Cardiac muscle cell (in vitro differentiated cells and primary cell): Measurements from ENCODE around the gene PPEF2. TPM values are rescaled to one million over a fixed set of nuclear protein-coding genes. Genes with fewer than 3 reads are reported as not detected.

Experiments used
- DNase-seq, 2 donors: peaks; one replicate each; pipeline versions ENCODE4 v3.0.0 to v3.0.0-alpha.2; 2010 to 2017; ENCODE audit warnings: low read depth in 1 of 2, low spot score in 1 of 2
- H3K27ac ChIP-seq: fragments of 200-600 bp; sonication (generic); 2 replicates; pipeline ENCODE4 v1.5.1; 2016
- H3K27me3 ChIP-seq: fragments of 200-600 bp; sonication (generic); 2 replicates; pipeline ENCODE4 v1.6.0; 2016; ENCODE audit warnings: control low read depth
- H3K36me3 ChIP-seq: fragments of 200-600 bp; sonication (generic); 2 replicates; pipeline ENCODE4 v1.5.1; 2016; ENCODE audit warnings: control low read depth
- H3K4me1 ChIP-seq: fragments of 200-600 bp; sonication (generic); 2 replicates; pipeline ENCODE4 v1.8.1; 2017; ENCODE audit warnings: low read depth, mild to moderate bottlenecking, mixed run types
- H3K4me3 ChIP-seq: fragments of 200-600 bp; sonication (generic); 2 replicates; pipeline ENCODE4 v1.5.1; 2016; ENCODE audit warnings: mild to moderate bottlenecking
- H3K9me3 ChIP-seq: fragments of 200-600 bp; sonication (generic); 2 replicates; pipeline ENCODE4 v1.5.1; 2017; ENCODE audit warnings: low read depth, mild to moderate bottlenecking, control low read depth
- polyA plus RNA-seq: library from polyadenylated mRNA; unstranded; fragments of >200 nt; fragmentation: Nextera tagmentation; extraction: Ambion mirVana; gene quantifications from 2 replicates; pipeline ENCODE4 v1.2.1, GENCODE V29; 2016
- total RNA-seq: library from RNA; depleted of rRNA; stranded (reverse); fragments of >200 nt; gene quantifications from 2 replicates; pipeline ENCODE4 v1.2.3, GENCODE V29; 2016
- TF ChIP-seq, protein P1 (sequence below): IDR thresholded peaks from 2 replicates; pipeline ENCODE4 v1.5.1; 2012; ENCODE audit warnings: low read depth, mild to moderate bottlenecking, low read length

Gene PPEF2
- total and polyA plus RNA-seq, 2 experiments from 2014 or later = not detected

DNA sequence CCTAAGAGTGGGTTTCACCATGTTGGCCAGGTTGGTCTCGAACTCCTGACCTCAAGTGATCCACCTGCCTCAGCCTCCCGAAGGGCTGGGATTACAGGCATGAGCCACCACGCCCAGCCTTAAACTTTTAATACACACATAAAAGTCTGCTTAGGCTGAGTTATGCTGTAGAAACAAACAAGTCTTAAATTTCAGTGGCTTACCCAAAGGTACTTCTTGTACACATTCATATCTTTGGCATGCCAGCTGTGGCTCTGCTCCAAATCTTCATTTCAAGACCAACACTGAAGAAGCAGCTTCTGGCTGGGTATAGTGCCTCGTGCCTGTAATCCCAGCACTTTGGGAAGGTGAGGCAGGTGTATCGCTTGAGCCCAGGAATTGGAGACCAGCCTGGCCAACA is 80.3 kb downstream of the PPEF2 start:
- DNase-seq = peak in 1 of 2 donors; percentile 34

DNA sequence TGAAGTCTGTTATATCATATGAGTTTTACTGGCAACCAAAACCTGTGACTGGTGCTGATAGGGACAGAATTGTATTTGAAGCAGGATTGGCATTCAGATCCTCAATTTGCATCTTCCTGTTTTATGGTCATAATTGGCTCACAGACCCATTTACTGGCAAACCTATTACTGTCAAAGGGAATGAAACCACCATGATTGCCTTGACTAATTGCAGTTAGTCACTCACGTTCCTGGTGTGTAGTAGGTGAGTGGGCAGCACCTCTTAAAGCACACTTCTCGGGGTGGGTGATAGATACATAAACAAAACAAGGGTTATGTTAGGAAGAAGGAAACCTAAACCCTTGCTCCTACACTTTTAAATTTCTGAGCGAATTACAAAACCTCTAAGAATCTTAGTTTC is 81.0 kb downstream of the PPEF2 start:
- no peaks in the 10 kb centered on the region for H3K36me3 ChIP-seq
- H3K27ac ChIP-seq = no peak overlapping the region
- DNase-seq = no peak
- no peak overlapping the region for H3K4me3 ChIP-seq
- no peaks in the 10 kb centered on the region for H3K9me3 ChIP-seq
- no peaks in the 10 kb centered on the region for H3K27me3 ChIP-seq
- no peaks in the 10 kb centered on the region for H3K4me1 ChIP-seq
- TF ChIP-seq, protein P1, sequence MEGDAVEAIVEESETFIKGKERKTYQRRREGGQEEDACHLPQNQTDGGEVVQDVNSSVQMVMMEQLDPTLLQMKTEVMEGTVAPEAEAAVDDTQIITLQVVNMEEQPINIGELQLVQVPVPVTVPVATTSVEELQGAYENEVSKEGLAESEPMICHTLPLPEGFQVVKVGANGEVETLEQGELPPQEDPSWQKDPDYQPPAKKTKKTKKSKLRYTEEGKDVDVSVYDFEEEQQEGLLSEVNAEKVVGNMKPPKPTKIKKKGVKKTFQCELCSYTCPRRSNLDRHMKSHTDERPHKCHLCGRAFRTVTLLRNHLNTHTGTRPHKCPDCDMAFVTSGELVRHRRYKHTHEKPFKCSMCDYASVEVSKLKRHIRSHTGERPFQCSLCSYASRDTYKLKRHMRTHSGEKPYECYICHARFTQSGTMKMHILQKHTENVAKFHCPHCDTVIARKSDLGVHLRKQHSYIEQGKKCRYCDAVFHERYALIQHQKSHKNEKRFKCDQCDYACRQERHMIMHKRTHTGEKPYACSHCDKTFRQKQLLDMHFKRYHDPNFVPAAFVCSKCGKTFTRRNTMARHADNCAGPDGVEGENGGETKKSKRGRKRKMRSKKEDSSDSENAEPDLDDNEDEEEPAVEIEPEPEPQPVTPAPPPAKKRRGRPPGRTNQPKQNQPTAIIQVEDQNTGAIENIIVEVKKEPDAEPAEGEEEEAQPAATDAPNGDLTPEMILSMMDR = no peak

More for the DNA sequence above, 80.3 kb downstream of the PPEF2 start:
- Histone ChIP-seq H3K36me3 (no peaks in the 10 kb centered on the region), H3K4me3 (no peak overlapping the region), H3K27ac (no peak overlapping the region), H3K9me3 (no peaks in the 10 kb centered on the region), H3K27me3 (no peaks in the 10 kb centered on the region), H3K4me1 (no peaks in the 10 kb centered on the region)
- TF ChIP-seq, protein P1 = no peak

DNA sequence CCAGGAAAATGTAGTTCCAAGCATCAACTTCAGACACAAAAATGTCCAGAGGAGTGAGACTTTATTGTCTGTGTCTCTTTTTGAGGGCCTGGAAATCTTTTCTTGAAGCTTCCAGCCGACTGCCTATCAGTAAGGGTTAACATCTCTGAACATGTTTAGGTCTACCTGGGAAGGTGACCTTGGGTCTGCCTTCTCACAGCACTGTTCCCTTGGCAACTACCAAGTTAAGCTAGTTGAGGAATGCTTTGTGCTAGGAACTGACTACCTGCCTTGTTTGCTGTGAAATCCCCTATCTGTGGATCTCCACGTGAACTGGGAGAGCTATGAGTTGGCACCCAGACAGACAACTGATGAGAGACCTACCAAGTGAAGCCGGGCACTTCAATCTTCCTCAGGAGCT is 81.6 kb downstream of the PPEF2 start:
- no peak for DNase-seq
- Histone ChIP-seq H3K27me3 (no peaks in the 10 kb centered on the region), H3K27ac (no peak overlapping the region), H3K4me3 (no peak overlapping the region), H3K9me3 (no peaks in the 10 kb centered on the region), H3K36me3 (no peaks in the 10 kb centered on the region), H3K4me1 (no peaks in the 10 kb centered on the region)
- TF ChIP-seq, protein P1 = no peak

DNA sequence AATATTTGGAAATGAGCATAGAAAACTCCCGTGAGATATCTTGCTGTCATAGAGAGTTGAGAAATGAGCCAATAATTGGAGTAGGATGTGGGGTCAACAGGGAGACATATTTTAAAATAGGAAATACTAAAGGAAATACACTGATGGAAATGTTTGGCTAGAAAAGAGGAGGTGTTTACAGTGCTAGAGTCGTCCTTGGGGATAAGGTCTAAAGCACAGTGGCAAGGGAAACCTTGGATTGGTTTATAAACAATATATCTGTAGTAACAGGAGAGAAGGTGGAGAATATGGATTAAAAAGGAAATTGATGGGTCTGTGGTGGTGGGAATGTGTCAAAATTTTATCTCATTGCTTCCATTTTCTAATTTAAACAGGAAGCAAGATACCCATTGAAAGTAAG is 82.1 kb downstream of the PPEF2 start:
- TF ChIP-seq, protein P1 = no peak
- no peak overlapping the region for H3K4me3 ChIP-seq
- no peaks in the 10 kb centered on the region for H3K4me1 ChIP-seq
- DNase-seq = no peak
- H3K9me3 ChIP-seq = no peaks in the 10 kb centered on the region
- H3K36me3 ChIP-seq = no peaks in the 10 kb centered on the region
- no peak overlapping the region for H3K27ac ChIP-seq
- H3K27me3 ChIP-seq = no peaks in the 10 kb centered on the region

DNA sequence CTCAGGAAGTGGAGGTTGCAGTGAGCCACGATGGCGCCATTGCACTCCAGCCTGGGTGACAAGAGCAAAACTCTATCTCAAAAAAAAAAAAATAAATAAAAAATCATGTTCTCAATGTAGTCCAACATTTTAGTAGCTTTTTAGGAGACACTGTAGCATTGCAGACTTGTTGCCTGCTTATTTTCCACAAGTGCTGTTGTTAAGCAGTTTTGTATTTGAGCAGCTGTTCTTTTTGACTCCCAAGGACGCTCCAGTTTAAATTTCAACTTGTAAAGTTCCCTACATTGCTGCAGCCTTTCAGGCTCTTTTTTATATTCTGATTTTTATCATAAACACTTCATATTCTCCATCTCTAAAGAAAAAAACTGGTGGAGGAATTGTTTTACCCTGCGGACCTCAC is 83.1 kb downstream of the PPEF2 start:
- no peaks in the 10 kb centered on the region for H3K36me3 ChIP-seq
- H3K27ac ChIP-seq = no peak overlapping the region
- H3K9me3 ChIP-seq = no peaks in the 10 kb centered on the region
- H3K27me3 ChIP-seq = no peaks in the 10 kb centered on the region
- TF ChIP-seq, protein P1 = no peak
- H3K4me1 ChIP-seq = no peaks in the 10 kb centered on the region
- no peak overlapping the region for H3K4me3 ChIP-seq
- no peak for DNase-seq

DNA sequence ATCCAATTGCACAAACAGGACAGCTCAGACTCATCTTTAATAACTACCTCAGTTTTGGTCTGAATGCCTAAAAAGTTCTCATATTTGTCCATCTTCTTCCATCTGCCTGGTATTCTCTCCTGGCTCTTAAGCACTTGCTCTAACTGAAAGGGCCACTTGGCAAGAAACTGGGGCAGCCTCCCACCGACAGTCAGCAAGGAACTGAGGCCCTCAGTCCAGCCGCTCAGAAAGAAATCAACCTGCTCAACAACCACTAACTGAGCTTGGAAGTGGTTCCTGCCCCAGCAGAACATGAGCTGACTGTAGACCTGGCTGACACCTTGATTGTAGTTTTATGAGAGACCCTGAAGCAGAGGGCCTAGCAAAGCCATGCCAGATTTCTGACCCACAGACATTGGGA is 84.4 kb downstream of the PPEF2 start:
- no peak for DNase-seq
- no peak overlapping the region for H3K27ac ChIP-seq
- no peaks in the 10 kb centered on the region for H3K27me3 ChIP-seq
- peaks cover 9% of the 10 kb centered on the region for H3K36me3 ChIP-seq
- no peaks in the 10 kb centered on the region for H3K4me1 ChIP-seq
- TF ChIP-seq, protein P1 = no peak
- no peak overlapping the region for H3K4me3 ChIP-seq
- no peaks in the 10 kb centered on the region for H3K9me3 ChIP-seq
